HCT116 (cell line): Measurements from ENCODE around the gene SLC25A45. TPM values are rescaled to one million over a fixed set of nuclear protein-coding genes. Genes with fewer than 3 reads are reported as not detected.

ENCODE experiments used
- ATAC-seq: fragments of 200-7000 bp; cut with Tn5 transposase; 2 replicates; pipeline ENCODE4 v1.9.1; 2020; ENCODE audit warnings: mild to moderate bottlenecking, moderate library complexity
- BruUV-seq: library from RNA; stranded (reverse); fragments of 400-500 nt; replicated peaks from 2 replicates; lab custom pipeline; 2021; lab: Mats Ljungman, UMichigan
- CTCF ChIA-PET: fragments of 300-600 bp; sonication (Branson Sonifier 250); formaldehyde crosslinking; loops from one replicate; lab custom pipeline; 2021; ENCODE audit warnings: antibody characterized with exemption; lab: Charles Lee
- POLR2A ChIA-PET: fragments of 300-600, 350-600 bp; sonication (Branson Sonifier 250); formaldehyde crosslinking; loops from one replicate; lab custom pipeline; 2021; ENCODE audit warnings: antibody characterized with exemption; lab: Charles Lee
- RAD21 ChIA-PET, 2 experiments: fragments of 300-600 bp; sonication (Branson Sonifier 250); formaldehyde crosslinking; loops; one replicate each; lab custom pipeline; 2023; ENCODE audit warnings: low total read pairs in 2 of 2; ENCODE audit not compliant: uncharacterized antibody in 2 of 2, unreplicated experiment in 2 of 2, low non-redundant PET in 1 of 2; lab: Charles Lee
- DNase-seq: peaks from one replicate; pipeline ENCODE4 v3.0.0-alpha.2; 2010; ENCODE audit warnings: low read depth, low spot score
- H2AFZ ChIP-seq: fragments of 200-600 bp; shearing (Covaris generic), sonication (generic); 2 replicates; pipeline ENCODE4 v1.6.1; 2017; ENCODE audit warnings: low read depth, mixed run types, mixed read lengths, antibody characterized with exemption, low read length; ENCODE audit not compliant: poor library complexity, severe bottlenecking
- H3K27ac ChIP-seq: 2 replicates; pipeline ENCODE4 v1.5.1; 2012; ENCODE audit warnings: low read depth, low read length
- H3K27me3 ChIP-seq: fragments of 200-600 bp; sonication (generic); 2 replicates; pipeline ENCODE4 v1.6.1; 2016; ENCODE audit warnings: mixed run types, low read length, mixed read lengths; ENCODE audit not compliant: insufficient read depth
- H3K36me3 ChIP-seq, 2 experiments: fragments of 200-500 bp in 1 of 2; fragments of 200-600 bp in 1 of 2; sonication (Bioruptor generic) in 1 of 2; sonication (generic) in 1 of 2; 2 replicates each; pipeline versions ENCODE4 v1.5.1 to v1.6.1; 2014 to 2016; ENCODE audit warnings: low read length in 2 of 2, inconsistent platforms in 1 of 2, mixed read lengths in 1 of 2, mixed run types in 1 of 2; ENCODE audit not compliant: insufficient read depth in 2 of 2, control insufficient read depth in 1 of 2
- H3K4me1 ChIP-seq, 2 experiments: fragments of 200-600 bp in 1 of 2; sonication (generic) in 1 of 2; 2 replicates each; pipeline versions ENCODE4 v1.5.1 to v1.6.1; 2012 to 2017; ENCODE audit warnings: low read length in 2 of 2, inconsistent platforms in 1 of 2, mild to moderate bottlenecking in 1 of 2, mixed read lengths in 1 of 2, mixed run types in 1 of 2, moderate library complexity in 1 of 2; ENCODE audit not compliant: insufficient read depth in 2 of 2, control insufficient read depth in 1 of 2
- H3K4me2 ChIP-seq: fragments of 200-600 bp; sonication (generic); 2 replicates; pipeline ENCODE4 v1.6.1; 2017; ENCODE audit warnings: mixed run types, low read length, mixed read lengths
- H3K4me3 ChIP-seq, 2 experiments: fragments of 200-600 bp in 1 of 2; sonication (generic) in 1 of 2; replicated peaks in 1 of 2; 2 replicates each; pipeline ENCODE4 v1.5.1; 2011 to 2016; ENCODE audit warnings: low read length in 2 of 2, control low read depth in 1 of 2, low read depth in 1 of 2, mild to moderate bottlenecking in 1 of 2, mixed read lengths in 1 of 2, mixed run types in 1 of 2
- H3K79me2 ChIP-seq: fragments of 200-600 bp; sonication (generic); 2 replicates; pipeline ENCODE4 v1.6.1; 2017; ENCODE audit warnings: mild to moderate bottlenecking, mixed run types, low read length, moderate library complexity, mixed read lengths; ENCODE audit not compliant: insufficient read depth
- H3K9ac ChIP-seq: fragments of 200-600 bp; sonication (generic); 2 replicates; pipeline ENCODE4 v1.6.1; 2016; ENCODE audit warnings: low read length, mixed read lengths
- H3K9me2 ChIP-seq: fragments of 200-600 bp; sonication (generic), shearing (Covaris generic); 2 replicates; pipeline ENCODE4 v1.6.1; 2017; ENCODE audit warnings: mixed run types, mild to moderate bottlenecking, moderate library complexity; ENCODE audit not compliant: insufficient read depth
- H3K9me3 ChIP-seq, 2 experiments: fragments of 200-500 bp in 1 of 2; fragments of 200-600 bp in 1 of 2; sonication (Bioruptor generic) in 1 of 2; sonication (generic) in 1 of 2; 2 replicates each; pipeline ENCODE4 v1.6.1; 2014 to 2017; ENCODE audit warnings: low read length in 2 of 2, mixed read lengths in 2 of 2, inconsistent platforms in 1 of 2, low read depth in 1 of 2, mild to moderate bottlenecking in 1 of 2, mixed run types in 1 of 2, moderate library complexity in 1 of 2; ENCODE audit not compliant: control insufficient read depth in 1 of 2, insufficient read depth in 1 of 2
- H4K20me1 ChIP-seq: fragments of 200-600 bp; sonication (generic), shearing (Covaris generic); 2 replicates; pipeline ENCODE4 v1.6.1; 2017; ENCODE audit warnings: mixed run types, mild to moderate bottlenecking, moderate library complexity; ENCODE audit not compliant: insufficient read depth
- POLR2AphosphoS5 ChIP-seq: IDR thresholded peaks from 2 replicates; pipeline ENCODE4 v1.6.1; 2011; ENCODE audit warnings: mild to moderate bottlenecking, low read depth, low read length, moderate library complexity
- RAD21 ChIP-seq: IDR thresholded peaks from 2 replicates; pipeline ENCODE4 v1.6.1; 2012; ENCODE audit warnings: low read depth, mild to moderate bottlenecking
- SP1 ChIP-seq: IDR thresholded peaks from 2 replicates; pipeline ENCODE4 v1.6.1; 2012; ENCODE audit warnings: low read depth
- TCF7L2 ChIP-seq: IDR thresholded peaks from 2 replicates; pipeline ENCODE4 v1.7.0; 2011; ENCODE audit warnings: borderline replicate concordance, inconsistent platforms; ENCODE audit not compliant: insufficient read depth, insufficient read length; ENCODE audit errors: extremely low read depth
- ZFX ChIP-seq: fragments of 450-650 bp; IDR thresholded peaks from 2 replicates; pipeline ENCODE4 v1.6.1; 2017
- intact Hi-C: fragments of 100-400 bp; cut with micrococcal nuclease; formaldehyde crosslinking; loops from 2 replicates; pipeline ENCODE4 v1.10.0; 2022
- total RNA-seq: library from RNA; stranded (reverse); gene quantifications from one replicate; pipeline ENCODE4 v1.2.1, GENCODE V29; 2021; ENCODE audit not compliant: unreplicated experiment

Gene SLC25A45
- total RNA-seq, 1 experiment from 2014 or later, result 3.9 TPM

GRCh38 chr11:65419772-65420481, 37.5 kb upstream of the SLC25A45 start:
- TF ChIP-seq POLR2AphosphoS5 (peak; percentile 66), RAD21 (no peak), TCF7L2 (peak; percentile 78)
- Histone ChIP-seq H3K4me3 (peak overlapping the region; percentile 40 to 56), H3K27ac (peak overlapping the region; percentile 100), H3K9ac (peak overlapping the region; percentile 95), H3K36me3 (peaks cover 0 to 8% of the 10 kb centered on the region in 2 experiments; a peak in 1 of 4 replicates), H3K4me1 (peaks cover 64 to 94% of the 10 kb centered on the region in 2 experiments), H3K9me3 (no peaks in the 10 kb centered on the region), H2AFZ (no peak overlapping the region), H3K79me2 (peaks cover 32% of the 10 kb centered on the region), H4K20me1 (peaks cover 11% of the 10 kb centered on the region), H3K27me3 (no peaks in the 10 kb centered on the region), H3K9me2 (no peaks in the 10 kb centered on the region), H3K4me2 (peak overlapping the region; percentile 96)
- CTCF ChIA-PET, result interaction anchor here (0.7 to 2.2 kb wide), 5 partner anchors 49 to 91 kb away, joined by 3 to 9 read pairs (median 6); no protein-coding TSS in a partner anchor
- BruUV-seq, result no TSS peak
- DNase-seq (peak; percentile 77), ATAC-seq (0 out of 2 replicates have a peak, but pooled peaks have one; percentile 10)
- intact Hi-C loops, result loop anchor here (2.0 kb wide), 2 partner anchors 37 to 79 kb away; partner anchors contain the start of genes MALAT1 and SLC25A45
- RAD21 ChIA-PET, result interaction anchor here (0.6 to 1.1 kb wide), 3 partner anchors 79 to 88 kb away, joined by 3 to 5 read pairs (median 3); partner anchors contain the start of gene MALAT1 (in 1 of the 2)
- POLR2A ChIA-PET, result interaction anchor here (0.7 to 15.5 kb wide), 15 partner anchors 8 to 145 kb away, joined by 3 to 910 read pairs (median 4); partner anchors contain the start of genes MALAT1 and SLC25A45

- intact Hi-C loops, result loop anchor here (2.0 kb wide), 1 partner anchor 79 kb away; the partner anchor contains the start of gene MALAT1
- BruUV-seq, result TSS peak; percentile 72
- CTCF ChIA-PET, result interaction anchor here (0.7 to 2.2 kb wide), 5 partner anchors 50 to 91 kb away, joined by 3 to 9 read pairs (median 6); no protein-coding TSS in a partner anchor
- peaks cover 0 to 8% of the 10 kb centered on the region in 2 experiments; a peak in 1 of 4 replicates for H3K36me3 ChIP-seq
- no peaks in the 10 kb centered on the region for H3K27me3 ChIP-seq
- H3K9me2 ChIP-seq, result no peaks in the 10 kb centered on the region
- H4K20me1 ChIP-seq, result peaks cover 6% of the 10 kb centered on the region
- TF ChIP-seq SP1 (no peak), ZFX (0 out of 2 replicates have a peak, but pooled peaks have one; percentile 42)
- ATAC-seq (no peak), DNase-seq (no peak)
- peak overlapping the region; percentile 100 for H3K27ac ChIP-seq
- H3K79me2 ChIP-seq, result peaks cover 27% of the 10 kb centered on the region
- peak overlapping the region; percentile 95 for H3K9ac ChIP-seq
- peak overlapping the region; percentile 96 for H3K4me2 ChIP-seq
- RAD21 ChIA-PET, result interaction anchor here (0.9 to 1.1 kb wide), 2 partner anchors 79 to 89 kb away, joined by 3 to 5 read pairs; partner anchors contain the start of gene MALAT1 (in 1 of the 2)
- no peaks in the 10 kb centered on the region for H3K9me3 ChIP-seq
- H2AFZ ChIP-seq, result no peak overlapping the region
- POLR2A ChIA-PET, result interaction anchor here (0.7 to 15.5 kb wide), 14 partner anchors 9 to 144 kb away, joined by 3 to 910 read pairs (median 4); partner anchors contain the start of genes MALAT1 and SLC25A45
- peak overlapping the region; percentile 40 to 56 for H3K4me3 ChIP-seq
- peaks cover 59 to 89% of the 10 kb centered on the region in 2 experiments for H3K4me1 ChIP-seq
These were observed 37.0 kb upstream of the SLC25A45 start for GRCh38 chr11:65419460-65419771.
